ENCODE data around the gene CCKAR. TPM values are rescaled to one million over a fixed set of nuclear protein-coding genes. Genes with fewer than 3 reads are reported as not detected.
A peak's percentile ranks its signal among the peaks of the same experiment; 100 is the strongest.

The CCKAR gene
- total and polyA plus RNA-seq, 11 donors, result 0.20 TPM; not detected in 10

- H3K4me3 ChIP-seq, result no peak overlapping the region
- TF ChIP-seq POLR2A (IDR thresholded peaks at IDR 0.05) (no peak), CTCF (IDR thresholded peaks at IDR 0.05) (no peak)
- intact Hi-C loops (cut with DNase I), result no loop called here
- DNase-seq, result no peak
- no peaks in the 10 kb centered on the region for H3K9me3 ChIP-seq
- H3K27me3 ChIP-seq, result peaks cover 0 to 7% (median 0%) of the 10 kb centered on the region in 9 donors
- H3K36me3 ChIP-seq, result no peaks in the 10 kb centered on the region
- no peak overlapping the region for H3K27ac ChIP-seq
- WGBS, 4 donors, result 70 to 78% (median 74%) methylated on average over 3 of the region's 3 CpGs
- ATAC-seq, result no peak
- H3K4me1 ChIP-seq, result no peaks in the 10 kb centered on the region
Measured at GRCh38 chr4:26522478-26522877, 32.2 kb upstream of the CCKAR start.

GRCh38 chr4:26520728-26521450 lies 30.6 kb upstream of the CCKAR start:
- Histone ChIP-seq H3K27me3 (peaks cover 0 to 7% (median 0%) of the 10 kb centered on the region in 9 donors), H3K4me1 (no peaks in the 10 kb centered on the region), H3K36me3 (no peaks in the 10 kb centered on the region), H3K4me3 (no peak overlapping the region), H3K9me3 (no peaks in the 10 kb centered on the region), H3K27ac (no peak overlapping the region)
- ATAC-seq (no peak), DNase-seq (no peak)
- no peak for TF ChIP-seq POLR2A (IDR thresholded peaks at IDR 0.05)
- TF ChIP-seq CTCF (IDR thresholded peaks at IDR 0.05), result no peak
- intact Hi-C loops (cut with DNase I), result no loop called here
- WGBS, 4 donors, result 78 to 84% (median 81%) methylated on average over 7 of the region's 7 CpGs

GRCh38 chr4:26515936-26516335 lies 25.7 kb upstream of the CCKAR start:
- H3K4me1 ChIP-seq, result no peaks in the 10 kb centered on the region
- H3K27me3 ChIP-seq, result no peaks in the 10 kb centered on the region
- no peak overlapping the region for H3K27ac ChIP-seq
- H3K9me3 ChIP-seq, result no peaks in the 10 kb centered on the region
- TF ChIP-seq CTCF (IDR thresholded peaks at IDR 0.05), result no peak
- no peak for TF ChIP-seq POLR2A (IDR thresholded peaks at IDR 0.05)
- no peaks in the 10 kb centered on the region for H3K36me3 ChIP-seq
- intact Hi-C loops (cut with DNase I), result no loop called here
- no peak for ATAC-seq
- DNase-seq, result no peak
- no peak overlapping the region for H3K4me3 ChIP-seq
- WGBS, 4 donors, result 51 to 66% (median 53%) methylated on average over 2 of the region's 2 CpGs

- Histone ChIP-seq H3K4me3 (no peak overlapping the region), H3K4me1 (no peaks in the 10 kb centered on the region), H3K9me3 (no peaks in the 10 kb centered on the region), H3K27me3 (no peaks in the 10 kb centered on the region), H3K27ac (peak overlapping the region in 1 of 12 donors; percentile 11), H3K36me3 (no peaks in the 10 kb centered on the region)
- DNase-seq (no peak), ATAC-seq (no peak)
- TF ChIP-seq CTCF (IDR thresholded peaks at IDR 0.05) (no peak), POLR2A (IDR thresholded peaks at IDR 0.05) (no peak)
- 46 to 53% (median 48%) methylated on average over 4 of the region's 4 CpGs for WGBS, 4 donors
- intact Hi-C loops (cut with DNase I), result no loop called here
Measured at GRCh38 chr4:26510334-26510964, 20.2 kb upstream of the CCKAR start.

All from heart left ventricle (tissue), 16 donors.